ENCODE data around the gene CD209.

The CD209 gene

GRCh38 chr19:7736148-7736547 is 11.2 kb downstream of the CD209 start:
- no peak for DNase-seq

GRCh38 chr19:7734220-7735203 is 12.8 kb downstream of the CD209 start:
- no peak for DNase-seq

DNA sequence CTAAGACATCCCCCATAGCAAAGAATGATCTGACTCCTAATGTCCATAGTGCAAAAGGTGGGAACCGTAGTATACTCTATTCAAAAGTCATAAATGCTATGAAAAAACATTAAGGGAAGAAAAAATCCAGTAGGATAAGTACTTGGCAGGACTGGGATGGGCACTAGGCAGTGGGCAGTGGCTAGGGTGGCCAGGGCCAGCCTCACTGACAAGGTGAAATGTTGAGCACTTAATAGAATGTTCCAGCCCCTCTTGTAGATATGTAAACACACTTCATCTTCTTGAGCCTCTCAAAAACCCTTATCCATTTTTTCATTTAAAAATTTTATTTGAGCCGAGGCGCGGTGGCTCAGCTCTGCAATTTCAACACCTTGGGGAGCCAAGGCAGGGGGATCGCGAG is 14.0 kb downstream of the CD209 start:
- no peak for DNase-seq

GRCh38 chr19:7732045-7732444 is 15.3 kb downstream of the CD209 start, which contains the start of gene CLEC4G:
Gene CLEC4G, minus strand, starts transcription at chr19:7732110. Its CDS starts 8 bp downstream, at chr19:7732102.
- no peak for DNase-seq

GRCh38 chr19:7731615-7732014 is 15.7 kb downstream of the CD209 start:
- DNase-seq, result no peak

GRCh38 chr19:7731218-7731595 is 16.1 kb downstream of the CD209 start:
- no peak for DNase-seq

- no peak for DNase-seq
Observed at GRCh38 chr19:7730286-7731217, 16.8 kb downstream of the CD209 start.

GRCh38 chr19:7729831-7730285 is 17.5 kb downstream of the CD209 start:
- DNase-seq, result no peak

GRCh38 chr19:7729211-7729610 is 18.1 kb downstream of the CD209 start:
- no peak for DNase-seq

DNA sequence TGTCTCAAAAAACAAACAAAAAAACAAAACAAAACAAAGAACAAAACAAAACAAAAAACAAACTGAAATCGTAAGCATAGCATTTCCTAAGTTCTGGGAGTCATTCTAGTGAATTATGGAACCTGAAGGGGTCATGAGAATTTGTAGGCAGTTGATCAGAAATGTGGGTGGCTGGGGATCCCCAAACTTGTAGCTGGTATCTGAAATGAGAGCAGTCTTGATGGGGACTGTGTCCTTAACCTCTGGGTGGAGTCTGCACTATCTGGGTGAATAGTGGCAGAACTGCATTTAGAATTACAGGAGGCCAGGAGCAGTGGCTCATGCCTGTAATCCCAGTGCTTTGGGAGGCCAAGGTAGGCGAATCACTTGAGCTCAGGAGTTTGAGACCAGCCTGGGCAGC is 21.5 kb downstream of the CD209 start:
- DNase-seq, result no peak

DNA sequence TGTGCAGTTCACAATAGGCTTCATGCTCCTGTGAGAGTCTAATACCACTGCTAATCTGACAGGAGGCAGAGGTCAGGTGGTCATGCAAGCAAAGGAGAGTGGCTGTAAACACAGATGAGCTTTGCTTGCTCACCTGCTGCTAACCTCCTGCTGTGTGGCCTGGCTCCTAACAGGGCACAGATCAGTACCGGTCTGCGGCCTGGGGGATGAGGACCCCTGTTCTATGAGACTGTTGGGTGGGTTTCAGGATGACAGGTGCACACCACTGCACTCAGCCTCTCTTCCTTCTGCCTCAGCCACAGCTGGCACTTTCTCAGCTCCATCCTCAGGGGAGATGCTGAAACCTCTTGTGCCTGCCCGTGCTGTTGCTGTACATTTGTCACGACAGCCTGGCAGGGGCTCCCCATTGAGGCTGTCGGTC is 25.1 kb downstream of the CD209 start:
- DNase-seq, result no peak

- no peak for DNase-seq
Observed at GRCh38 chr19:7720351-7720750, 27.0 kb downstream of the CD209 start.

DNA sequence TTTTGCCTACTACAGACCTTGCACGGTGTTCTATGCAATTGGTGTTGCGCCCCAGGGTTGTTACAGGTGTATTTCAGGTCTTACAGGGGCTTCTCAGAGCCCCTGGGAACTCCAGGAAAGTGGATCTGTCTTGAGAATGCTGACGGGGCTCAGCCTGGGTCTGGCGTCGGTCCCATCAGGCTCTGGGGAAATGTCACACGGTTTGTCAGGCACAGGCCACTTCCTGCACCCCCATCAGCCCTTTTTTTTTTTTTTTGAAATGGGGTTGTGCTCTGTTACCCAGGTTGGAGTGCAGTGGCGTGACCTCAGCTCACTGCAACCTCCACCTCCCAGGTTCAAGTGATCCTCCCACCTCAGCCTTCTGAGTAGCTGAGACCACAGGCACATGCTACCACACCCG is 28.7 kb downstream of the CD209 start:
- no peak for DNase-seq

DNA sequence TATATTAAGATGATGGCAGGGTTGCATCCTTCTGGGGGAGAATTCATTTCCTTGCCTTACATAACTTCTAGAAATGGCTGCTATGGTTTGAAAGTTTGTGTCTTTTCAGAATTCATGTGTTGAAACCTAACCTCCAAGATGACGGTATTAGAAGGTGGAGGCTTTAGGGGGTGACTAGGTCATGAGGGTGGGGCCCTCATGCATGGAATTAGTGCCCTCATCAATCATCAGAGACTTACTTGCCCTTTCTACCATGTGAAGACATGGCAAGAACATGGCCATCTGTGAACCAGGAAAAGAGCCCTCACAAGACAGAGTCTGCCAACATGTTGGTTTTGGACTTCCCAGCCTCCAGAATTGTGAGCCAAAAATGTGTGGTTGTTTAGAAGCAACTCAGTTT is 30.6 kb downstream of the CD209 start:
- DNase-seq, result no peak

GRCh38 chr19:7715671-7716070 is 31.7 kb downstream of the CD209 start:
- DNase-seq, result no peak

- DNase-seq, result no peak
Observed at GRCh38 chr19:7710616-7711015, 36.7 kb downstream of the CD209 start.

DNA sequence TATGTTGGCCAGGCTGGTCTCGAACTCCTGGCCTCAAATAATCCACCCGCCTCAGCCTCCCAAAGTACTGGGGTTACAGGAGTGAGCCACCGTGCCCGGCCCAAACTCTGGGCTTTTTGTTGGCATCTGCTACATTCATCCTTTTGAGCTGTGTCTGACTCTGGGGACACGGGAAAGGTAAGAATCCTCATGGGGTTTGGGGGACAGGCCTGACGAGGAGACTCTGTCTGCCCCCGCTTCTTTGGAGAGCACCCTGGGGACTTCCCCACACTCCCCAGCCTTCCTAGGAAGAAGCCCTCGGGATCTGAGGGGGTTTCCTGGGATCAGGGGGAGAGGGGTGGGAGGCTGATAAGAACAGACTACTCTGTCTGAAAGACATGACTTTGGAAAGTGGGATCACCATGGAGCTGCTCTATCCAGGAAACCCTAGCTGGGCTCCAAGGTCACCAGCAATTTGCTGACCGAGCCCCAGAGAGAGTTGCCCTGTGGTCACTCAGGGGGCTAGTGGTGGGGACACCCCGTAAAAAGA is 37.3 kb downstream of the CD209 start:
- no peak for DNase-seq

DNA sequence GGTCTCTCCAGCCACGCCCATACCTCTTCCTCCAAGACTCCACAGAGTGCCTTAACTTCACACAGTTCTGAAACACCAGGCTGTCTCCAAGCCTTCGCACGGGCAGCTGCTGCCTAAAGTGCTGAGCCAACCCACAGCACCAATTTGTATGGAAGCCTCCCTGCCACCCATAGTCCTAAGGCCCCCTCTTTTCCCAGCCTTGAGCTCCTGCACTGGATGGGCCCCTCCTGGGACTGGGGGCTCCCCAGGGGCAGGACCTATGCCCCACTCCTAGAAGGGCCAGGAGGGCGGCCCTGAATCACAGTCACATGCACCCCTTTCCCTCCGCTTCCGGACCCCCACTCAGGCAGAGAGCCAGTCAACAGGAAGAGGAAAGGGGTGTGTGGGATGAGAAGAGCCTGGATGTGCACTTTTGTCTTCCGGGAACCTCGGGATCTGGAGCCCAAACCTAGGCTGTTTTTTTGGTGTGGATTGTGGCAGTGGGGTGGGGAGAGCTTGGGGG is 40.3 kb downstream of the CD209 start:
- no peak for DNase-seq

DNA sequence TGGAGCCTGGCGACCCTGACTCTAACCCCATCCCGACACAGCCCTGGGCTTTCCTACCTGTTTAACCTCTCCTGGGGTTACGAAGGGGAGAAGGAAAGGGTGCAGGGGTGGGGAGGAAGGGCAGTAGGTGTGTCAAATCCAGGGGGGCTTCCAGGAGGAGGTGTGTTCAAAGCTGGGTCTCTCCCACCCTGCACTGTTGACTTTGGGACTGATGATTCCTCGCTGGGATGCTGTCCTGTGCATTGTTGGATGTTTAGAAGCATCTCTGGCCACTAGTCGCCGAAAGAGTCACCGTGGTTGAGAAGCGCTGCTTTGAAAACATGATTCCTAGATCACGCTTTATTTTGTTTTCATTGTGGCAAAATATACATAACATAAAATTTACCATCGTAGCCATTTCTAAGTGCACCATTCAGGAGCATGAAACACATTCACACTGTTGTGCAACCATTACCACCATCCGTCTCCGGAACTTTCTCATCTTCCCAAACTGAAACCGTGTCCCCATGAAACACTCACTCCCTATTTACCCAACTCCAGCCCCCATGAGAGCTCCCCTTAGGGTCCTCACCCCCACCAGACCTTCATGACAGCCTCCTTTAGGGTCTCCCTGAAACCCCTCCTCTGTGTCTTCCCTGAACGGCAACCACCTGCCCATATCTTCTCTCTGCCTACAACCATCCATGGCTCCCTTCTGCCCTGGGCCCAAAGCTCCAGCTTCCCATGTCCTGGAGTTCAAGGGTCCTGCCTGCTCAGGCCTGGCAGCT is 41.0 kb downstream of the CD209 start:
- no peak for DNase-seq

- DNase-seq, result no peak
Observed at GRCh38 chr19:7705387-7706187, 41.7 kb downstream of the CD209 start.
